GM13977 (cell line): Measurements from ENCODE around the gene TUBGCP5.
"Not testable (repeated sequence)": the region's sequence is repeated elsewhere in the genome, so short reads cannot be mapped to it uniquely, and the experiment has no call there.

ENCODE experiments used
- DNase-seq: peaks from one replicate; pipeline ENCODE4 v3.0.0; 2012; ENCODE audit warnings: low spot score
- CTCF ChIP-seq: IDR thresholded peaks from 2 replicates; pipeline ENCODE4 v1.5.1; 2012; ENCODE audit warnings: mild to moderate bottlenecking, control low read depth; ENCODE audit not compliant: insufficient read depth; ENCODE audit errors: extremely low read depth, missing control alignments
- in situ Hi-C: fragments of 300-500 bp; cut with MboI; formaldehyde crosslinking; loops from one replicate; pipeline ENCODE4 v1.12.0; 2022; ENCODE audit warnings: low sequenced_read_pairs, low pct_unique_long_range_greater_than_20kb, mixed read lengths, inconsistent platforms; ENCODE audit not compliant: unreplicated experiment

The TUBGCP5 gene

GRCh38 chr15:23013681-23014080 lies 25.7 kb downstream of the TUBGCP5 start:
- no peak for TF ChIP-seq CTCF
- DNase-seq, result no peak
- in situ Hi-C loops, result no loop called here

GRCh38 chr15:23012616-23013015 lies 26.8 kb downstream of the TUBGCP5 start:
- DNase-seq, in situ Hi-C loops: not testable (repeated sequence)

- DNase-seq, result no peak
- in situ Hi-C loops, result no loop called here
- no peak for TF ChIP-seq CTCF
Observed at GRCh38 chr15:23003736-23004135, 35.6 kb downstream of the TUBGCP5 start.

DNA sequence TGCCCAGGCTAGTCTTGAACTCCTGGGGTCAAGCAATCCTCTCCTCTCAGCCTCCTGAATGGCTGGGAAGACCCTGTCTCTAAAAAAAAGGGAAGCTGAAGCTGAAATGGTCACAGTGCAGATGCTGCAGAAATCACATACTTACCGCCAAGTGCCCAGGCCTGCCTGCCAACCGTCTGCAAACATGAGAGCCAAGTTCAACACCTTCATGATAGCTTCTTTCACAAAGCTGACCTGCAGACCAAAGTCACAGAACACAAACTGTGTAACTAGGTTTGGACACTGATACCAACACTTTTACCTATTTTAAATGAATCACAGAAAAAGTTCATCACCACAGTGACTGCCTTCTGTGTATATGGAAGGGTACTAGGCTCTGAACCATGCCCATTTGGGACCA lies 36.4 kb downstream of the TUBGCP5 start:
- no peak for TF ChIP-seq CTCF
- in situ Hi-C loops, result no loop called here
- no peak for DNase-seq

- TF ChIP-seq CTCF, result no peak
- in situ Hi-C loops, result loop anchor here (25.0 kb wide), 1 partner anchor 108 kb away; no protein-coding TSS in a partner anchor
Observed at GRCh38 chr15:22995795-22996194, 43.6 kb downstream of the TUBGCP5 start.

GRCh38 chr15:22992024-22992326 lies 47.4 kb downstream of the TUBGCP5 start:
- in situ Hi-C loops, result loop anchor here (25.0 kb wide), 1 partner anchor 105 kb away; no protein-coding TSS in a partner anchor
- DNase-seq, result no peak
- no peak for TF ChIP-seq CTCF

More at GRCh38 chr15:22995795-22996194, 43.6 kb downstream of the TUBGCP5 start:
- no peak for DNase-seq

DNA sequence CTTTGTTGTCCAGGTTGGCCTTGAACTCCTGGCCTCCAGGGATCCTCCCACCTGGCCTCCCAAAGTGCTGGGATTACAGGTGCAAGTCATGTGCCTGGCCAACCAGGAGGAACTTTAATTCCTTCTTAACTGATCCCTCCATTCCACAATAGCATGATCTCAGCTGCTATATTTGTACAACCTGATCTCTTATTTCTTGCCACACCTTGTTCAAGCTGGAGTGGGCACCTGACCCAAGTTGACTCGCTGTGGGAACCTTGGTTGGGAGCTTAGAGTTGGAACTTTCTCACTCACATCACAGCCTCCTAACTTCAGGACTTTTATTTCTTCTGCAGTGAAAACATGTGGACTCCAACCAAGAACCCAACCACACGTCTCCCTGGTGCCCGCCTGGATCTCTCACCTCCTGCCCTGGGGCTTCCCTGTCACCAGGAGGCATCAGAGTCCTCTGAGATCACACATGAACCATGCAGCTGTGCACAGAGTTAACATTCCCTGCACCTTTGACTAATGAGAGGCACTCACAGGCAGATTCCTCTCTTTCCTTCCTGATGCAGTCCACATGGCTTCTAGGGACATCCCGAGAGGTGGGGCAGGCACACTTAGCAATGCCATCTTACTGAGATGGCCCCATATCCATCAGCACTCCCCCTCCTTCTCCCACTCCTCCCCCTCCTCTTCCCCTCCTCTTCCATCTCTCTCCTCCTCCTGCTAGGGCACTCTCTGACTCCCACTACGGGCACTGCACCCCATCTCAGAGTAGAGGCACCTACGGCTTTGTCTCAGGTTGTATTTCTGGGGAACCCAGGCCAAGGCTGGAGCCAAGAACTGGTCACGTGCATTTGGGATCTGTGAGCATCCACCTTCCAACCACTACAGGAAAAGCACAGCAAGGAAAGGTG lies 49.5 kb downstream of the TUBGCP5 start:
- DNase-seq, result no peak

More for the DNA sequence above, 49.5 kb downstream of the TUBGCP5 start:
- in situ Hi-C loops, result loop anchor here (25.0 kb wide), 1 partner anchor 103 kb away; no protein-coding TSS in a partner anchor
- no peak for TF ChIP-seq CTCF
